A549 (cell line): ENCODE measurements around the gene ARHGEF16.

ENCODE experiments used
- CHD4 ChIP-seq: fragments of 200-600 bp; sonication (generic); IDR thresholded peaks from 2 replicates; pipeline ENCODE4 v1.6.1; 2016; ENCODE audit warnings: antibody characterized with exemption, mild to moderate bottlenecking, borderline replicate concordance
- ESRRA ChIP-seq: fragments of 150-350 bp; IDR thresholded peaks from 2 replicates; pipeline ENCODE4 v1.6.1; 2014; ENCODE audit warnings: mild to moderate bottlenecking, low read length, borderline replicate concordance
- POLR2A ChIP-seq: IDR thresholded peaks from 2 replicates; pipeline ENCODE4 v1.6.1; 2012; ENCODE audit warnings: mild to moderate bottlenecking, low read length
- POLR2AphosphoS2 ChIP-seq: conservative IDR thresholded peaks from 2 replicates; pipeline ENCODE4 v1.6.1; 2012; ENCODE audit warnings: low read length, improper control_type of control experiment, inconsistent platforms
- RAD21 ChIP-seq, 2 experiments: fragments of >200 bp in 1 of 2; sonication (Bioruptor Twin) in 1 of 2; formaldehyde crosslinking in 1 of 2; IDR thresholded peaks in 1 of 2; conservative IDR thresholded peaks in 1 of 2; 2 replicates in 1 of 2; 3 replicates in 1 of 2; pipeline ENCODE4 v1.6.1; 2012 to 2018; ENCODE audit warnings: inconsistent platforms in 1 of 2
- RCOR1 ChIP-seq: fragments of 150-350 bp; IDR thresholded peaks from 2 replicates; pipeline ENCODE4 v1.6.1; 2014; ENCODE audit warnings: antibody characterized with exemption, low read length, low read depth
- TF ChIP-seq, protein P1 (sequence below): fragments of 200-600 bp; sonication (generic); IDR thresholded peaks from 2 replicates; pipeline ENCODE4 v1.6.1; 2016; ENCODE audit warnings: antibody characterized with exemption, mild to moderate bottlenecking, moderate library complexity
- TF ChIP-seq, protein P2 (sequence below): fragments of >200 bp; sonication (Bioruptor Twin); formaldehyde crosslinking; IDR thresholded peaks from 3 replicates; pipeline ENCODE4 v1.5.1; 2016
- TF ChIP-seq, protein P3 (sequence below): fragments of >200 bp; sonication (Bioruptor Twin); formaldehyde crosslinking; IDR thresholded peaks from 2 replicates; pipeline ENCODE4 v1.6.1; 2016
- TF ChIP-seq, protein P4 (sequence below): IDR thresholded peaks from 2 replicates; pipeline ENCODE4 v1.6.1; 2012
- TF ChIP-seq, protein P5 (sequence below): fragments of 450-650 bp; IDR thresholded peaks from 2 replicates; pipeline ENCODE4 v1.6.1; 2014; ENCODE audit warnings: antibody characterized with exemption

DNA sequence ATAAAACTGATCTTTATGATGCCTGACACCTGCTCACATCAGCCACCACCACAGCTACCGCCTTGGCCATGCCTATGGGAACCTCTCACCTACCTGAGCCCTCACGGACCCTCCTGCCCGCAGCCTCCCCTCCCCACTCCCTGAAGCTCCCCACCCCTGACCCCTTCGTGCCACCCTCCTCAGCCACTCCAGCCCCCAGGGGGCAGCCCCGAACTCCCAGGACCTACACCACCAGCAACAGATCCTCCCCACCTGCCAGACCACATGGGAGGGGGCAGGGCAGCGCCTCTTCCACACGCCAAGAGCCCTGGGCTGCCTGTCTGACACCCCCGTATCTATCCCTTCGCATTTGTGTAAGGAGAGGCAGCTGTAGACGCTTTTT, 14.2 kb upstream of the ARHGEF16 start:
- TF ChIP-seq RAD21 (conservative IDR thresholded peaks at IDR 0.05 in 1 of 2, IDR thresholded peaks at IDR 0.05 in 1 of 2) = no peak
- no peak for TF ChIP-seq POLR2AphosphoS2
- TF ChIP-seq CHD4 = no peak
- TF ChIP-seq POLR2A = no peak
- no peak for TF ChIP-seq ESRRA
- TF ChIP-seq, protein P1, sequence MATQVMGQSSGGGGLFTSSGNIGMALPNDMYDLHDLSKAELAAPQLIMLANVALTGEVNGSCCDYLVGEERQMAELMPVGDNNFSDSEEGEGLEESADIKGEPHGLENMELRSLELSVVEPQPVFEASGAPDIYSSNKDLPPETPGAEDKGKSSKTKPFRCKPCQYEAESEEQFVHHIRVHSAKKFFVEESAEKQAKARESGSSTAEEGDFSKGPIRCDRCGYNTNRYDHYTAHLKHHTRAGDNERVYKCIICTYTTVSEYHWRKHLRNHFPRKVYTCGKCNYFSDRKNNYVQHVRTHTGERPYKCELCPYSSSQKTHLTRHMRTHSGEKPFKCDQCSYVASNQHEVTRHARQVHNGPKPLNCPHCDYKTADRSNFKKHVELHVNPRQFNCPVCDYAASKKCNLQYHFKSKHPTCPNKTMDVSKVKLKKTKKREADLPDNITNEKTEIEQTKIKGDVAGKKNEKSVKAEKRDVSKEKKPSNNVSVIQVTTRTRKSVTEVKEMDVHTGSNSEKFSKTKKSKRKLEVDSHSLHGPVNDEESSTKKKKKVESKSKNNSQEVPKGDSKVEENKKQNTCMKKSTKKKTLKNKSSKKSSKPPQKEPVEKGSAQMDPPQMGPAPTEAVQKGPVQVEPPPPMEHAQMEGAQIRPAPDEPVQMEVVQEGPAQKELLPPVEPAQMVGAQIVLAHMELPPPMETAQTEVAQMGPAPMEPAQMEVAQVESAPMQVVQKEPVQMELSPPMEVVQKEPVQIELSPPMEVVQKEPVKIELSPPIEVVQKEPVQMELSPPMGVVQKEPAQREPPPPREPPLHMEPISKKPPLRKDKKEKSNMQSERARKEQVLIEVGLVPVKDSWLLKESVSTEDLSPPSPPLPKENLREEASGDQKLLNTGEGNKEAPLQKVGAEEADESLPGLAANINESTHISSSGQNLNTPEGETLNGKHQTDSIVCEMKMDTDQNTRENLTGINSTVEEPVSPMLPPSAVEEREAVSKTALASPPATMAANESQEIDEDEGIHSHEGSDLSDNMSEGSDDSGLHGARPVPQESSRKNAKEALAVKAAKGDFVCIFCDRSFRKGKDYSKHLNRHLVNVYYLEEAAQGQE = no peak
- TF ChIP-seq, protein P2, sequence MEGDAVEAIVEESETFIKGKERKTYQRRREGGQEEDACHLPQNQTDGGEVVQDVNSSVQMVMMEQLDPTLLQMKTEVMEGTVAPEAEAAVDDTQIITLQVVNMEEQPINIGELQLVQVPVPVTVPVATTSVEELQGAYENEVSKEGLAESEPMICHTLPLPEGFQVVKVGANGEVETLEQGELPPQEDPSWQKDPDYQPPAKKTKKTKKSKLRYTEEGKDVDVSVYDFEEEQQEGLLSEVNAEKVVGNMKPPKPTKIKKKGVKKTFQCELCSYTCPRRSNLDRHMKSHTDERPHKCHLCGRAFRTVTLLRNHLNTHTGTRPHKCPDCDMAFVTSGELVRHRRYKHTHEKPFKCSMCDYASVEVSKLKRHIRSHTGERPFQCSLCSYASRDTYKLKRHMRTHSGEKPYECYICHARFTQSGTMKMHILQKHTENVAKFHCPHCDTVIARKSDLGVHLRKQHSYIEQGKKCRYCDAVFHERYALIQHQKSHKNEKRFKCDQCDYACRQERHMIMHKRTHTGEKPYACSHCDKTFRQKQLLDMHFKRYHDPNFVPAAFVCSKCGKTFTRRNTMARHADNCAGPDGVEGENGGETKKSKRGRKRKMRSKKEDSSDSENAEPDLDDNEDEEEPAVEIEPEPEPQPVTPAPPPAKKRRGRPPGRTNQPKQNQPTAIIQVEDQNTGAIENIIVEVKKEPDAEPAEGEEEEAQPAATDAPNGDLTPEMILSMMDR = no peak
- no peak for TF ChIP-seq RCOR1
- TF ChIP-seq, protein P3, sequence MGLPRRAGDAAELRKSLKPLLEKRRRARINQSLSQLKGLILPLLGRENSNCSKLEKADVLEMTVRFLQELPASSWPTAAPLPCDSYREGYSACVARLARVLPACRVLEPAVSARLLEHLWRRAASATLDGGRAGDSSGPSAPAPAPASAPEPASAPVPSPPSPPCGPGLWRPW = no peak
- TF ChIP-seq, protein P4, sequence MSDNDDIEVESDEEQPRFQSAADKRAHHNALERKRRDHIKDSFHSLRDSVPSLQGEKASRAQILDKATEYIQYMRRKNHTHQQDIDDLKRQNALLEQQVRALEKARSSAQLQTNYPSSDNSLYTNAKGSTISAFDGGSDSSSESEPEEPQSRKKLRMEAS = no peak
- TF ChIP-seq, protein P5, sequence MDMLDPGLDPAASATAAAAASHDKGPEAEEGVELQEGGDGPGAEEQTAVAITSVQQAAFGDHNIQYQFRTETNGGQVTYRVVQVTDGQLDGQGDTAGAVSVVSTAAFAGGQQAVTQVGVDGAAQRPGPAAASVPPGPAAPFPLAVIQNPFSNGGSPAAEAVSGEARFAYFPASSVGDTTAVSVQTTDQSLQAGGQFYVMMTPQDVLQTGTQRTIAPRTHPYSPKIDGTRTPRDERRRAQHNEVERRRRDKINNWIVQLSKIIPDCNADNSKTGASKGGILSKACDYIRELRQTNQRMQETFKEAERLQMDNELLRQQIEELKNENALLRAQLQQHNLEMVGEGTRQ = no peak
